ENCODE data around the gene CFAP47. TPM values are rescaled to one million over a fixed set of nuclear protein-coding genes. Genes with fewer than 3 reads are reported as not detected.
"Not testable (repeated sequence)": the region's sequence is repeated elsewhere in the genome, so short reads cannot be mapped to it uniquely, and the experiment has no call there.

The CFAP47 gene
- total RNA-seq, 2 experiments from 2014 or later: not detected

DNA sequence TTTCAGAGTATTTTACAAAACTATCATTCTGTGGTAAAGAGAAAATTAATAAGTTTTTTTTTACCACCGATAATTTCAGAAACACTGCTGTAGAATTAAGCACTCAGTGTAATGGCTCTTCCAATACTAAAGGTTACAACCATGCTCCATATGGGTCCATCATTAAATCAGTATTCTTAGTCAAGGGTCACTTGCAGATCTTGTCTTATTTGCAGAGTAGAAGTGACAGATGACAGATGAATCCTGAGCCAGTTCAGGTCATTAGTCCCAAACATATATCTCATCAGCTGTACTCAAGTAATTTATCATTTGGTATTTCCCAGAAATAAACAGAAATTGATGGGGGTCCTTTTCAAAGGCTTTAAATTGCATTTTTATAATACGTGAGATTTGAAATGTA lies 182.9 kb downstream of the CFAP47 start:
- CTCF ChIA-PET: no interaction called here
- Mint-ChIP-seq H3K4me3 (no peak overlapping the region), H3K4me1 (no peaks in the 10 kb centered on the region), H3K9me3 (no peaks in the 10 kb centered on the region), H3K27ac (no peak overlapping the region), H3K27me3 (no peaks in the 10 kb centered on the region), H3K36me3 (ENCODE audit: low read depth) (no peaks in the 10 kb centered on the region)
- POLR2A ChIA-PET: no interaction called here
- no peak for DNase-seq

DNA sequence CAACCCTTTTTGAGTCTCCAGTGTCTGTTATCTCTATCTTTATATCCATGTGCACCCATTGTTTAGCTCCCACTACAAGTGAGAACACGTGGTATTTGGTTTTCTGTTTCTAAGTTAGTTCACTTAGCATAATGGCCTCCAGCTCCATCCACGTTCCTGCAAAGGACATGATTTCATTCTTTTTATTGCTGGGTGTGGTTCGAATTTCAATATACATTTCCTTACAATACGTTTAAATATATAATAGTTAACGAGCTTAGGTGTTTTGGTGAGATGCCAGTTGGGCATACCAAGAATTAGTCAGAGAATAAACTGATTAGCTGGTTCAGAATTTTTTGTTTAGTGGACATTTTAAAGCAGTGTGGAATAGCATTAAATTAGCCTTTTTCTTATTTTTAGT lies 196.7 kb downstream of the CFAP47 start:
- no peak for DNase-seq
- H3K27ac Mint-ChIP-seq: no peak overlapping the region
- ChIA-PET POLR2A (no interaction called here), CTCF (no interaction called here)
- no peaks in the 10 kb centered on the region for H3K36me3 Mint-ChIP-seq (ENCODE audit: low read depth)
- H3K4me3 Mint-ChIP-seq: no peak overlapping the region
- H3K27me3 Mint-ChIP-seq: no peaks in the 10 kb centered on the region
- H3K4me1 Mint-ChIP-seq: no peaks in the 10 kb centered on the region
- H3K9me3 Mint-ChIP-seq: peaks cover 8% of the 10 kb centered on the region

DNA sequence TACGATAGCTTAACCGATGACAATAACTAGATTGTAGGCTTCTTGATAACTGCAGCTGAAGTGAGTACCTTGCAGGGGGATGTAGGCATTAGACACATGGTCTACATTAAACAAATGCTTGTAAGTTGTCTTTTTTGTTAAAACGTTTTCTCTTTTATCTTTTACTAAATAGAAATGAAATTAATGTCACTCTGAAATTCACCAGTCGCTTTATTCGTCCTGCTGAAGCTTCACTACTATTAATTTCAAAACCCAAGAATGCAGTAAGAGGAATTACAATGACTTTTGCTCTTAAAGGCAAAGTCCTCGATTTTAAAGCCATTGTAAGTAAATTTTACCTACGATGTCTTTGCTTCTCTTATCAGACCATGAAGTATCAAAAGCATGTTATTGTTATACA lies 239.7 kb downstream of the CFAP47 start:
- DNase-seq: no peak
- H3K27me3 Mint-ChIP-seq: no peaks in the 10 kb centered on the region

DNA sequence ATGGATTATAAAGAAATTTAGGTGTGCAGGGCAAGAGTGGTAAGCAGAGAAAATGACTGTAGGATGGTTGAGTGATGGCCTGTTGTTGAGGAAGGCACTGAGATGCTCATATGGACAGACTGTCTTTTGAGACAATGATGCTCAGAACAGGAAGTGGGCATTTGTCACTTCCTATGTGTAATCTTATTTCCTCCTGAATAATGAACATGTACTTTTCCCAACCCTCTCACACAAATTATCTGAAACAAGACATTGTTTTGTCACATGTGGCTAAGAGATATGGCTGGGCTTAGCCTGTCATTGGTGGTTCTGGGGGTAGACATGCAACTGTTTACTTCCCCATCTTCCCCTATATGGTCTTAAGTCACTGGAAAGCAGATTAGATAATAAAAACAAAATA lies 240.5 kb downstream of the CFAP47 start:
- Mint-ChIP-seq H3K27me3 (no peaks in the 10 kb centered on the region), H3K36me3 (ENCODE audit: low read depth) (no peaks in the 10 kb centered on the region), H3K4me1 (no peaks in the 10 kb centered on the region), H3K27ac (no peak overlapping the region), H3K9me3 (no peaks in the 10 kb centered on the region), H3K4me3 (no peak overlapping the region)
- ChIA-PET POLR2A (no interaction called here), CTCF (no interaction called here)
- DNase-seq: no peak

More for the DNA sequence above, 239.7 kb downstream of the CFAP47 start:
- ChIA-PET CTCF (no interaction called here), POLR2A (no interaction called here)
- Mint-ChIP-seq H3K4me1 (no peaks in the 10 kb centered on the region), H3K27ac (no peak overlapping the region), H3K9me3 (no peaks in the 10 kb centered on the region), H3K4me3 (no peak overlapping the region), H3K36me3 (ENCODE audit: low read depth) (no peaks in the 10 kb centered on the region)

DNA sequence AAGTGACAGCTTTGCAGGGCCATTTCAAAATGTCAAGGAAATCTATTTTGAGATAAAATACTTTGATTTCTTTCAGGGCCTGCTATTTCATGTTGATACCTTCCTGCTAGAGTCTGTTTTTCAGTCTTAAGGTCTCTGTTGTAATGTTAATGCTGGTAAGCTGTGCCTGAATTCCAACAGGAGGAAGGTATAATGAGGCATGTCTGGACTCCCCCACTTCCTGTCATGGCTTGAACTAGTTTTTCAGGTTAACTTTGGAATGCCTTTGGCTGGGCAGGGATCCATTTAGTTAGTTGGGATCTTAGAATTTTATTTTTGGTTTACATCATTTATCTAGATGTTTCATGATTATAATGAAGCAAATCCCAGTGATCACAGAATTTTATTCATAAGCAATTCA lies 279.0 kb downstream of the CFAP47 start:
- H3K36me3 Mint-ChIP-seq (ENCODE audit: low read depth): no peaks in the 10 kb centered on the region
- H3K9me3 Mint-ChIP-seq: no peaks in the 10 kb centered on the region
- ChIA-PET CTCF (no interaction called here), POLR2A (no interaction called here)
- no peaks in the 10 kb centered on the region for H3K4me1 Mint-ChIP-seq
- no peaks in the 10 kb centered on the region for H3K27me3 Mint-ChIP-seq
- H3K27ac Mint-ChIP-seq: no peak overlapping the region
- H3K4me3 Mint-ChIP-seq: no peak overlapping the region
- no peak for DNase-seq

DNA sequence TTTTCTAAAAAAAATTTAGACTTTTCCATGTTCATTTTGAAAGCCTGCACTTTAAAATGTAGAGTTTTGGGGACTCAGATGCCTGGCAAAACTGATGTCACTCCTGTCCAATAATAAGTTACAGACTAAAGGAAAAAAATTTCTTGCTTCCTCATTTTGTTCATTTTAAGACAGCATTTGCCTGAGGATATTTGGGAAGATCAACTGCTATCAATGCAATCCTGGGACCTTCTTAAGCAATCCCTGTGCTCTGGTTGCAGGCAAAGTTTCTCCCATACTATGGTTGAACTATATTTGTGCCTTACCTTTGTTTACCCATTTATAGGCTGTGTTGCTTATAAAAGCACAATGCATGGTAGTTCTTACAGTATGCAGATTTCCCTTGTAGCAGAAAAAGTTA lies 280.4 kb downstream of the CFAP47 start:
- no peak overlapping the region for H3K4me3 Mint-ChIP-seq
- no peaks in the 10 kb centered on the region for H3K4me1 Mint-ChIP-seq
- H3K27me3 Mint-ChIP-seq: no peaks in the 10 kb centered on the region
- no peaks in the 10 kb centered on the region for H3K36me3 Mint-ChIP-seq (ENCODE audit: low read depth)
- no peaks in the 10 kb centered on the region for H3K9me3 Mint-ChIP-seq
- H3K27ac Mint-ChIP-seq: no peak overlapping the region
- ChIA-PET POLR2A (no interaction called here), CTCF (no interaction called here)
- DNase-seq: no peak

DNA sequence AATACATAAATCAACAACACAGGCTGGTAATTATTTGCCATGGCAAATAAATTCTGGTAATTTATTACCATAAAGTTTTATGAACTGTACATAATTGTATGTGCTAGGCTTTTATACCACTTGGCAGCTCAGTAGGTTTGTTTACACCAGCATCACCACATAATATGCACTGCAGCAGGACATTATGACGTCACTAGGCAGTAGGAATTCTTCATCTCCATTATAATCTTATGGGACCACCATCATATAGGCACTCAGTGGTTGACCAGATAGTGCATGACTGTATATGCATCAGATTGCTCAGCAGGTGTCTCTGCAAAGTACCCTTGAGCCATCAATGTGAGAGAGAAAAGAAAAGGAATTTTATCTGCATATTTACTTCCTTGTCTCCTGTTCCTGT lies 295.4 kb downstream of the CFAP47 start:
- CTCF ChIA-PET: no interaction called here
- no peak for DNase-seq
- Mint-ChIP-seq H3K9me3 (no peaks in the 10 kb centered on the region), H3K4me3 (no peak overlapping the region), H3K36me3 (ENCODE audit: low read depth) (no peaks in the 10 kb centered on the region), H3K4me1 (no peaks in the 10 kb centered on the region), H3K27ac (no peak overlapping the region), H3K27me3 (no peaks in the 10 kb centered on the region)
- POLR2A ChIA-PET: no interaction called here

DNA sequence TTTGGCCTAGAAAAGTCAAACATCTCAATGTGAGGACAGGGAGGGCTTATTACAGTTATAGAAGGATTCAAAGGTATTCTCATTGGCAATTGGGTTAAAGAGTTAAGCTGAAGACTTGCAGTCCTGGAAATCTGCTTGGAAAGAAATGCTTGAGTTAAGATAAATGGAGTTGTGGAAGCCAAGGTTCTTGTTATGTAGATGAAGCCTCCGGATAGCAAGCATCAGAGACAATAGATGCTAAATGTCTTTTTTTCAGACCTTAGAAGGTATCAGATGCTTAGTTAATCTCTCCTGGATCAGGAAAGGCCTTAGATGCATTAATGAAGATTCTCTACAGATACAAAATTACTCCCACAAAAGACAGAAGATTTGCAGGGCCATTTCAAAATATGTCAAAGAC lies 299.3 kb downstream of the CFAP47 start:
- H3K36me3 Mint-ChIP-seq (ENCODE audit: low read depth): no peaks in the 10 kb centered on the region
- no peak for DNase-seq
- no peaks in the 10 kb centered on the region for H3K27me3 Mint-ChIP-seq
- H3K27ac Mint-ChIP-seq: no peak overlapping the region
- no peaks in the 10 kb centered on the region for H3K9me3 Mint-ChIP-seq
- H3K4me1 Mint-ChIP-seq: no peaks in the 10 kb centered on the region
- POLR2A ChIA-PET: no interaction called here
- no peak overlapping the region for H3K4me3 Mint-ChIP-seq
- CTCF ChIA-PET: no interaction called here

DNA sequence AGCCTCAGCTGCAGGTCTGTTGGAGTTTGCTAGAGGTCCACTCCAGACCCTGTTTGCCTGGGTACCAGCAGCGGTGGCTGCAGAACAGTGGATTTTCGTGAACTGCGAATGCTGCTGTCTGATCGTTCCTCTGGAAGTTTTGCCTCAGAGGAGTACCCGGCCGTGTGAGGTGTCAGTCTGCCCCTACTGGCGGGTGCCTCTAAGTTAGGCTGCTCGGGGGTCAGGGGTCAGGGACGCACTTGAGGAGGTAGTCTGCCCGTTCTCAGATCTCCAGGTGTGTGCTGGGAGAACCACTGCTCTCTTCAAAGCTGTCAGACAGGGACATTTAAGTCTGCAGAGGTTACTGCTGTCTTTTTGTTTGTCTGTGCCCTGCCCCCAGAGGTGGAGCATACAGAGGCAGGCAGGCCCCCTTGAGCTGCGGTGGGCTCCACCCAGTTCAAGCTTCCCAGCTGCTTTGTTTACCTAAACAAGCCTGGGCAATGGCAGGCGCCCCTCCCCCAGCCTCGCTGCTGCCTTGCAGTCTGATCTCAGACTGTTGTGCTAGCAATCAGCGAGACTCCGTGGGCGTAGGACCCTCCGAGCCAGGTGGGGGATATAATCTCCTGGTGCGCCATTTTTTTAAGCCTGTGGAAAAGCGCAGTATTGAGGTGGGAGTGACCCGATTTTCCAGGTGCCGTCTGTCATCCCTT lies 315.4 kb downstream of the CFAP47 start:
- POLR2A ChIA-PET; DNase-seq; H3K4me1 Mint-ChIP-seq; H3K27ac Mint-ChIP-seq; H3K9me3 Mint-ChIP-seq; H3K36me3 Mint-ChIP-seq (ENCODE audit: low read depth); CTCF ChIA-PET; H3K4me3 Mint-ChIP-seq; H3K27me3 Mint-ChIP-seq: not testable (repeated sequence)

DNA sequence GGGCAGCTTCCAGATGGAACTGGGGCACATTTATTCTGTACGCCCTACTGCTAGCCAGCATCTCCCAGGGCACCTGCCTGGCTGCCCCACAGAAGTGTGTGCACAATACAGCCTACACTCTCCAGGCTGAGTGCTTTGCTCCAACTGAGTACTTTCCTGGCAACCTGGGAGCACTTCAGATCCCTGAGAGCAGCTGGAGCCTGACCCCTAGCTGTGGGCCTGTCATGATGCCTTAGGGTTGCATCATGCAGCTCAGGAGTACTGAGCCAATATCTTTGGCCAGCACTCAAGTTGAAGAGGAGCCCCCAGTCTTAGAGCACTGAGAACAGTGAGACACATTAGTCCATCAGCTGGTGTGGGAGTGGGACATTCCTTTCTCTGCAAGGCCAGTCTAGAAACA lies 321.9 kb downstream of the CFAP47 start:
- ChIA-PET POLR2A (no interaction called here), CTCF (no interaction called here)
- Mint-ChIP-seq H3K4me1 (no peaks in the 10 kb centered on the region), H3K4me3 (no peak overlapping the region), H3K9me3 (no peaks in the 10 kb centered on the region), H3K36me3 (ENCODE audit: low read depth) (no peaks in the 10 kb centered on the region), H3K27me3 (no peaks in the 10 kb centered on the region), H3K27ac (no peak overlapping the region)
- DNase-seq: no peak

DNA sequence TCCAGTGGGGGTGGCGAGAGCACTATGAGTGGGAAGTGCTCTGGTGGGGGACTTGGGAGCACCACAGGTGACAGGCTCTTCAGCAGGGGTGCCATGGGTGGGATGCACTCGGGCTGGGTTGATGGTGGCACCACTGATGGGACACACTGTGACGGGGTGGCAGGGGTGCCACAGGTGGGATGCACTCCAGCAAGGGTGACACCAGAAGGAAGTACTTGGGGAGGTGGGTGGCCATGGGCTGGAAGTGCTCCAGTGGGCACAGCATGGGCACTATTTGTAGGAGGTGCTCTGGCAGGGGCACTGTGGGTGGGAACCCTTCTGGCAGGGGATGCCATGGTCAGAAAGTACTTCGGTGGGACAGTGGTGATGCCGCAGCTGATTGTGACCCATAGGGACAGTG lies 346.6 kb downstream of the CFAP47 start:
- Mint-ChIP-seq H3K27ac (no peak overlapping the region), H3K27me3 (no peaks in the 10 kb centered on the region), H3K4me1 (no peaks in the 10 kb centered on the region), H3K9me3 (no peaks in the 10 kb centered on the region), H3K36me3 (ENCODE audit: low read depth) (no peaks in the 10 kb centered on the region), H3K4me3 (no peak overlapping the region)
- DNase-seq: no peak
- POLR2A ChIA-PET: no interaction called here
- CTCF ChIA-PET: no interaction called here

DNA sequence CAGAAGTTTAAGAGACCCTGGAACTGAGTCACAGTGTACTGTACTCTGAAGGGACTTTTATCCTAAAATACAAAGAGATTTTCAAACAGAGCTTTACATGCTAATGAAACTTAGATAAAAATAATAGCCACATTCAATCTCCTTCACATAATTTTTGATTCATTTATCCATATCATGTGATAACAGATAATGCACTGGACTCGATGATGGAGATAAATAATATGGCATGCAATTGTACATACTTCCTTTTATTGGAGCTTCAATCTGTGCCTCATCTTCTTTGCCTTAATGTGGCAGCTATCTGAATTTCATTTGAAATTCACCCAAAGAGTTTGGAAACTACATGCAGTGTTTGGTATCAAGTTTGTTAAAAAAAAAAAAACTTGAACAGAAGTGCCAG lies 390.6 kb downstream of the CFAP47 start:
- H3K27ac Mint-ChIP-seq: no peak overlapping the region
- no peaks in the 10 kb centered on the region for H3K4me1 Mint-ChIP-seq
- no peaks in the 10 kb centered on the region for H3K36me3 Mint-ChIP-seq (ENCODE audit: low read depth)
- DNase-seq: no peak
- ChIA-PET POLR2A (no interaction called here), CTCF (no interaction called here)
- no peaks in the 10 kb centered on the region for H3K27me3 Mint-ChIP-seq
- no peak overlapping the region for H3K4me3 Mint-ChIP-seq
- H3K9me3 Mint-ChIP-seq: no peaks in the 10 kb centered on the region

DNA sequence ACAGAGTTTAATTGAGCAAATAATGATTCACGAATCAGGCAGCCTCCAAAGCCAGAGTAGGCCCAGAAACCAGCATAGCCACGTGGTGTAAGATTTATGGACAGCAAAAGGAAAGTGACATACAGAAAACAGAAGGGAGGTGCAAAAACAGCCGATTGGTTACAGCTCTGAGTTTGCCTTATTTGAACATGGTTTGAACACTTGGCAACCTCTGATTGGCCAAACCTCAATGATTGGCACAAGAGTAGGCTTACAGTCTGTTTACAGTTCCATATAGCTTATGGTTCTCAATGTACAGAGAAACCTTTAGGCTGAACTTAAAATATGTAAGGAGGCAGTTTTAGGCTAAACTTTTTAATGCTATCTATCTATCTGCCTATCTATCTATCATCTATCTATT lies 394.8 kb downstream of the CFAP47 start:
- H3K27me3 Mint-ChIP-seq: no peaks in the 10 kb centered on the region
- no peaks in the 10 kb centered on the region for H3K9me3 Mint-ChIP-seq
- H3K27ac Mint-ChIP-seq: no peak overlapping the region
- H3K36me3 Mint-ChIP-seq (ENCODE audit: low read depth): no peaks in the 10 kb centered on the region
- no peak overlapping the region for H3K4me3 Mint-ChIP-seq
- CTCF ChIA-PET: no interaction called here
- POLR2A ChIA-PET: no interaction called here
- DNase-seq: no peak
- no peaks in the 10 kb centered on the region for H3K4me1 Mint-ChIP-seq

DNA sequence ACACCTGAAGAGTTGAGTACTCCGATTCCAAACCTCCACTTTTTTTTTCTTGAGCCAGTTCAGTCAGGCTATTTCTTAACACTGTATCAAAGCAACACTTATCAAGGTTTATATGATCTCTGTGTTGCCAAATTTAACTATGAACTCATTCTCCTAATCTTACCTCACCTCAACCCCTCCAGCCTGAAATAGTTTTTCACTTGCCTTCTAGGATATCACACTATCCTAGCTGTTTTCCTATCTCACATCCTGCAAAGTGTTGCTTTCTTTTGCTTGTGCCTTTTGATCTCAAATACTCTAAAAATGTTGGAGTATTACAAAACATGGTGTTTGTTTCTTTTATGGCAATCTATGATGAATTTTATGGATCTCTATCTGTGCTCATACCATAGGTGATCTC lies 415.0 kb downstream of the CFAP47 start:
- H3K27me3 Mint-ChIP-seq: no peaks in the 10 kb centered on the region
- ChIA-PET POLR2A (no interaction called here), CTCF (no interaction called here)
- H3K36me3 Mint-ChIP-seq (ENCODE audit: low read depth): no peaks in the 10 kb centered on the region
- no peaks in the 10 kb centered on the region for H3K9me3 Mint-ChIP-seq
- no peak overlapping the region for H3K4me3 Mint-ChIP-seq
- DNase-seq: no peak
- no peak overlapping the region for H3K27ac Mint-ChIP-seq
- H3K4me1 Mint-ChIP-seq: no peaks in the 10 kb centered on the region

DNA sequence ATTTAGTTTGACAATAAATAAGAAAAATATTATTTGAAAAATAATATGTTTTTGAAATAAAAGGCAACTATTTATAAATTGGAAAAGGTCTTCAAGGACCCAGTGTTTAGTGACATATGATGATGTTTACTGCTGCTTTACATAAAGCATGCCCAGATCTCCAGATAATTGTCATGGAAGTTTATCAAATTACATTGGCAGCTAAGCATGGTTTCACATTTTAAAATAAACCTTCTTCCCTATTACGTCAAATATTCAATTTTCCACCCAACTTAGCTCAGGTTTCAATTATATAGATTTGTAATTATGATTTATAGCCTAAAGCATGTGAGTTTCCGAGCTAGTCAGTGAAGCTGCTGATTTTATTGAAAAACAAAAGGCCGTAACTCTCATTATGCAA lies 417.2 kb downstream of the CFAP47 start:
- no peaks in the 10 kb centered on the region for H3K4me1 Mint-ChIP-seq
- no peak overlapping the region for H3K4me3 Mint-ChIP-seq
- no peaks in the 10 kb centered on the region for H3K27me3 Mint-ChIP-seq
- no peak overlapping the region for H3K27ac Mint-ChIP-seq
- no peaks in the 10 kb centered on the region for H3K36me3 Mint-ChIP-seq (ENCODE audit: low read depth)
- ChIA-PET POLR2A (no interaction called here), CTCF (no interaction called here)
- DNase-seq: no peak
- H3K9me3 Mint-ChIP-seq: no peaks in the 10 kb centered on the region
